HG02623 (cell line): ENCODE data around the gene TRRAP.
A peak's percentile ranks its signal among the peaks of the same experiment; 100 is the strongest.
"Not testable (repeated sequence)": the region's sequence is repeated elsewhere in the genome, so short reads cannot be mapped to it uniquely, and the experiment has no call there.

Source experiments
- ATAC-seq: cut with Tn5 transposase; IDR thresholded peaks from one replicate; pipeline ENCODE4 v1.9.1; 2021; ENCODE audit warnings: moderate library complexity; ENCODE audit not compliant: unreplicated experiment

The TRRAP gene

GRCh38 chr7:98878365-98879197 lies at the start of gene TRRAP:
Gene TRRAP (plus strand): TSS chr7:98878532. CDS start chr7:98881151, 2,619 bp downstream.
- peak; percentile 73 for ATAC-seq

GRCh38 chr7:98830972-98831548 lies 47.3 kb upstream of the TRRAP start:
- no peak for ATAC-seq

- ATAC-seq, result no peak
These were observed 46.6 kb upstream of the TRRAP start for GRCh38 chr7:98831641-98832221.

- ATAC-seq, result no peak
These were observed 45.3 kb upstream of the TRRAP start for GRCh38 chr7:98833022-98833421.

GRCh38 chr7:98834949-98835348 lies 43.4 kb upstream of the TRRAP start:
- ATAC-seq, result no peak

GRCh38 chr7:98836811-98837629 lies 41.3 kb upstream of the TRRAP start:
- no peak for ATAC-seq

GRCh38 chr7:98837630-98837972 lies 40.7 kb upstream of the TRRAP start:
- ATAC-seq, result no peak

GRCh38 chr7:98840096-98840495 lies 38.2 kb upstream of the TRRAP start:
- ATAC-seq, result no peak

- ATAC-seq, result no peak
These were observed 37.6 kb upstream of the TRRAP start for GRCh38 chr7:98840722-98841121.

- ATAC-seq, result no peak
These were observed 36.9 kb upstream of the TRRAP start for GRCh38 chr7:98841179-98841997.

GRCh38 chr7:98842552-98842951 lies 35.8 kb upstream of the TRRAP start:
- not testable (repeated sequence) for ATAC-seq

- no peak for ATAC-seq
These were observed 29.4 kb upstream of the TRRAP start for GRCh38 chr7:98848918-98849317.

GRCh38 chr7:98852826-98853225 lies 25.5 kb upstream of the TRRAP start:
- no peak for ATAC-seq

GRCh38 chr7:98855610-98856422 lies 22.5 kb upstream of the TRRAP start:
- no peak for ATAC-seq

- ATAC-seq, result no peak
These were observed 18.3 kb upstream of the TRRAP start for GRCh38 chr7:98860071-98860470.

GRCh38 chr7:98862203-98862602 lies 16.1 kb upstream of the TRRAP start:
- no peak for ATAC-seq

GRCh38 chr7:98862716-98863420 lies 15.5 kb upstream of the TRRAP start:
- ATAC-seq, result no peak

- no peak for ATAC-seq
These were observed 14.7 kb upstream of the TRRAP start for GRCh38 chr7:98863601-98864000.
